Calu3 (cell line): ENCODE results near the gene SETD7. TPM values are rescaled to one million over a fixed set of nuclear protein-coding genes. Genes with fewer than 3 reads are reported as not detected.

Source experiments
- BruUV-seq: library from RNA; stranded (reverse); fragments of 400-500 nt; replicated peaks from 2 replicates; lab custom pipeline; 2021; lab: Mats Ljungman, UMichigan
- CTCF ChIA-PET: fragments of 300-600 bp; sonication (Branson Sonifier 250); formaldehyde crosslinking; loops from one replicate; lab custom pipeline; 2022; ENCODE audit warnings: antibody characterized with exemption; lab: Charles Lee
- DNase-seq: peaks from one replicate; pipeline ENCODE4 v3.0.0; 2022
- H3K27ac Mint-ChIP-seq: one replicate; pipeline ENCODE4 v1.8.0; 2022; ENCODE audit warnings: mixed read lengths; ENCODE audit not compliant: unreplicated experiment
- H3K27me3 Mint-ChIP-seq: one replicate; pipeline ENCODE4 v1.8.0; 2022; ENCODE audit warnings: mixed read lengths; ENCODE audit not compliant: unreplicated experiment
- H3K36me3 Mint-ChIP-seq: one replicate; pipeline ENCODE4 v1.8.0; 2022; ENCODE audit warnings: mild to moderate bottlenecking, moderate library complexity, mixed read lengths; ENCODE audit not compliant: insufficient read depth, unreplicated experiment
- H3K4me1 Mint-ChIP-seq: one replicate; pipeline ENCODE4 v1.8.0; 2022; ENCODE audit warnings: mild to moderate bottlenecking, low read depth, mixed read lengths; ENCODE audit not compliant: unreplicated experiment
- H3K4me3 Mint-ChIP-seq: one replicate; pipeline ENCODE4 v1.8.0; 2022; ENCODE audit warnings: mild to moderate bottlenecking, low read depth, moderate library complexity, mixed read lengths; ENCODE audit not compliant: unreplicated experiment
- H3K9me3 Mint-ChIP-seq: one replicate; pipeline ENCODE4 v1.8.0; 2022; ENCODE audit warnings: low read depth, mixed read lengths; ENCODE audit not compliant: unreplicated experiment
- CTCF ChIP-seq: fragments of 200-600 bp; IDR thresholded peaks from one replicate; pipeline ENCODE4 v1.8.0; 2022; ENCODE audit warnings: antibody characterized with exemption; ENCODE audit not compliant: unreplicated experiment
- intact Hi-C: fragments of 100-400 bp; cut with micrococcal nuclease; formaldehyde crosslinking; loops from one replicate; pipeline ENCODE4 v1.10.0; 2022; ENCODE audit not compliant: unreplicated experiment
- total RNA-seq: library from RNA; stranded (reverse); gene quantifications from 2 replicates; pipeline ENCODE4 v1.2.3, GENCODE V29; 2022

Gene SETD7
- total RNA-seq, 1 experiment from 2014 or later, result 16.4 TPM

GRCh38 chr4:139563515-139563914 is 7.5 kb upstream of the SETD7 start:
- no peak overlapping the region for H3K4me3 Mint-ChIP-seq
- CTCF ChIA-PET, result no interaction called here

GRCh38 chr4:139562839-139563238 is 6.8 kb upstream of the SETD7 start:
- BruUV-seq, result no TSS peak
- H3K4me1 Mint-ChIP-seq, result peaks cover 11% of the 10 kb centered on the region
- no peaks in the 10 kb centered on the region for H3K27me3 Mint-ChIP-seq
- DNase-seq, result no peak
- no peaks in the 10 kb centered on the region for H3K9me3 Mint-ChIP-seq
- CTCF ChIA-PET, result no interaction called here
- H3K27ac Mint-ChIP-seq, result no peak overlapping the region
- H3K36me3 Mint-ChIP-seq, result peaks cover 6% of the 10 kb centered on the region
- no peak overlapping the region for H3K4me3 Mint-ChIP-seq
- intact Hi-C loops, result no loop called here
- no peak for TF ChIP-seq CTCF

More at GRCh38 chr4:139563515-139563914, 7.5 kb upstream of the SETD7 start:
- no peaks in the 10 kb centered on the region for H3K27me3 Mint-ChIP-seq
- peaks cover 11% of the 10 kb centered on the region for H3K4me1 Mint-ChIP-seq
- TF ChIP-seq CTCF, result no peak
- BruUV-seq, result no TSS peak
- H3K27ac Mint-ChIP-seq, result no peak overlapping the region
- no peaks in the 10 kb centered on the region for H3K9me3 Mint-ChIP-seq
- peaks cover 6% of the 10 kb centered on the region for H3K36me3 Mint-ChIP-seq
- intact Hi-C loops, result no loop called here
- no peak for DNase-seq

- H3K27me3 Mint-ChIP-seq, result no peaks in the 10 kb centered on the region
- no TSS peak for BruUV-seq
- intact Hi-C loops, result no loop called here
- H3K4me3 Mint-ChIP-seq, result no peak overlapping the region
- TF ChIP-seq CTCF, result no peak
- CTCF ChIA-PET, result no interaction called here
- H3K36me3 Mint-ChIP-seq, result peaks cover 11% of the 10 kb centered on the region
- no peak for DNase-seq
- H3K4me1 Mint-ChIP-seq, result peaks cover 11% of the 10 kb centered on the region
- H3K9me3 Mint-ChIP-seq, result no peaks in the 10 kb centered on the region
- H3K27ac Mint-ChIP-seq, result no peak overlapping the region
These were observed 6.2 kb upstream of the SETD7 start for GRCh38 chr4:139562067-139562684.

GRCh38 chr4:139560406-139561104 is 4.5 kb upstream of the SETD7 start:
- DNase-seq, result no peak
- Mint-ChIP-seq H3K27me3 (no peaks in the 10 kb centered on the region), H3K9me3 (no peaks in the 10 kb centered on the region), H3K4me3 (no peak overlapping the region), H3K4me1 (peaks cover 11% of the 10 kb centered on the region), H3K36me3 (peaks cover 27% of the 10 kb centered on the region), H3K27ac (no peak overlapping the region)
- CTCF ChIA-PET, result no interaction called here
- TF ChIP-seq CTCF, result no peak
- BruUV-seq, result no TSS peak
- intact Hi-C loops, result no loop called here
